Keratinocyte (primary cell): Measurements from ENCODE around the gene CCN2.

ENCODE experiments used
- EZH2 ChIP-seq: IDR thresholded peaks from one replicate; pipeline ENCODE4 v1.6.1; 2012; ENCODE audit warnings: inconsistent platforms, mild to moderate bottlenecking, low read length, moderate library complexity
- TF ChIP-seq, protein P1 (sequence below), 3 experiments: IDR thresholded peaks in 1 of 3; conservative IDR thresholded peaks in 1 of 3; optimal IDR thresholded peaks in 1 of 3; 2 replicates in 2 of 3; 3 replicates in 1 of 3; pipeline versions ENCODE3 to v1.5.1; 2011; ENCODE audit warnings: low read length in 3 of 3, mild to moderate bottlenecking in 3 of 3, moderate library complexity in 2 of 3, control low read depth in 1 of 3, inconsistent platforms in 1 of 3; ENCODE audit not compliant: insufficient read depth in 2 of 3; ENCODE audit errors: extremely low read depth in 1 of 3

GRCh38 chr6:131976545-131977061, 25.4 kb upstream of the CCN2 start:
- TF ChIP-seq, protein P1, sequence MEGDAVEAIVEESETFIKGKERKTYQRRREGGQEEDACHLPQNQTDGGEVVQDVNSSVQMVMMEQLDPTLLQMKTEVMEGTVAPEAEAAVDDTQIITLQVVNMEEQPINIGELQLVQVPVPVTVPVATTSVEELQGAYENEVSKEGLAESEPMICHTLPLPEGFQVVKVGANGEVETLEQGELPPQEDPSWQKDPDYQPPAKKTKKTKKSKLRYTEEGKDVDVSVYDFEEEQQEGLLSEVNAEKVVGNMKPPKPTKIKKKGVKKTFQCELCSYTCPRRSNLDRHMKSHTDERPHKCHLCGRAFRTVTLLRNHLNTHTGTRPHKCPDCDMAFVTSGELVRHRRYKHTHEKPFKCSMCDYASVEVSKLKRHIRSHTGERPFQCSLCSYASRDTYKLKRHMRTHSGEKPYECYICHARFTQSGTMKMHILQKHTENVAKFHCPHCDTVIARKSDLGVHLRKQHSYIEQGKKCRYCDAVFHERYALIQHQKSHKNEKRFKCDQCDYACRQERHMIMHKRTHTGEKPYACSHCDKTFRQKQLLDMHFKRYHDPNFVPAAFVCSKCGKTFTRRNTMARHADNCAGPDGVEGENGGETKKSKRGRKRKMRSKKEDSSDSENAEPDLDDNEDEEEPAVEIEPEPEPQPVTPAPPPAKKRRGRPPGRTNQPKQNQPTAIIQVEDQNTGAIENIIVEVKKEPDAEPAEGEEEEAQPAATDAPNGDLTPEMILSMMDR (optimal IDR thresholded peaks at IDR 0.05 in 1 of 3, IDR thresholded peaks at IDR 0.05 in 1 of 3, conservative IDR thresholded peaks at IDR 0.05 in 1 of 3; ENCODE audit: extremely low read depth in 1 of 3, insufficient read depth in 2 of 3, low read length in 3 of 3): no peak
- no peak for TF ChIP-seq EZH2
